ENCODE measurements around the gene DUSP6. TPM values are rescaled to one million over a fixed set of nuclear protein-coding genes. Genes with fewer than 3 reads are reported as not detected.
A peak's percentile ranks its signal among the peaks of the same experiment; 100 is the strongest.

DUSP6 gene
- total and polyA plus RNA-seq, 12 donors = 12.3 to 81.8 (median 39.9) TPM

GRCh38 chr12:89395712-89396111 is 43.4 kb upstream of the DUSP6 start:
- Histone ChIP-seq H3K4me1 (replicated peaks in 1 of 2) (peaks cover 0 to 8% of the 10 kb centered on the region in 2 donors), H3K27me3 (no peaks in the 10 kb centered on the region), H3K27ac (no peak overlapping the region), H3K9me3 (replicated peaks in 1 of 3) (no peaks in the 10 kb centered on the region), H3K4me3 (no peak overlapping the region), H3K36me3 (replicated peaks in 1 of 2) (no peaks in the 10 kb centered on the region)
- TF ChIP-seq CTCF (IDR thresholded peaks at IDR 0.05) (no peak), POLR2A (IDR thresholded peaks at IDR 0.05) (no peak)
- 91 to 97% (median 95%) methylated on average over 4 of the region's 4 CpGs for WGBS, 4 donors
- no peak for DNase-seq
- intact Hi-C loops (cut with DNase I) = no loop called here

GRCh38 chr12:89393551-89394121 is 41.3 kb upstream of the DUSP6 start:
- TF ChIP-seq CTCF (IDR thresholded peaks at IDR 0.05) = no peak
- Histone ChIP-seq H3K4me3 (no peak overlapping the region), H3K4me1 (replicated peaks in 1 of 2) (peaks cover 5 to 23% of the 10 kb centered on the region in 2 donors), H3K9me3 (replicated peaks in 1 of 3) (no peaks in the 10 kb centered on the region), H3K27ac (peak overlapping the region in 1 of 5 donors; percentile 4), H3K36me3 (replicated peaks in 1 of 2) (no peaks in the 10 kb centered on the region), H3K27me3 (no peaks in the 10 kb centered on the region)
- no peak for DNase-seq
- 31 to 58% (median 50%) methylated on average over 3 of the region's 3 CpGs for WGBS, 4 donors
- intact Hi-C loops (cut with DNase I) = no loop called here

- H3K4me1 ChIP-seq (replicated peaks in 1 of 2) = peaks cover 5 to 23% of the 10 kb centered on the region in 2 donors
- no peak for TF ChIP-seq POLR2A (IDR thresholded peaks at IDR 0.05)
These were observed 40.1 kb upstream of the DUSP6 start for GRCh38 chr12:89392391-89392790.

GRCh38 chr12:89391726-89392336 is 39.5 kb upstream of the DUSP6 start:
- no peaks in the 10 kb centered on the region for H3K36me3 ChIP-seq (replicated peaks in 1 of 2)
- DNase-seq = no peak
- no peaks in the 10 kb centered on the region for H3K9me3 ChIP-seq (replicated peaks in 1 of 3)
- H3K4me1 ChIP-seq (replicated peaks in 1 of 2) = peaks cover 5 to 23% of the 10 kb centered on the region in 2 donors
- no peaks in the 10 kb centered on the region for H3K27me3 ChIP-seq
- WGBS, 4 donors = 74 to 86% (median 81%) methylated on average over 6 of the region's 6 CpGs
- TF ChIP-seq POLR2A (IDR thresholded peaks at IDR 0.05) = no peak
- TF ChIP-seq CTCF (IDR thresholded peaks at IDR 0.05) = no peak
- intact Hi-C loops (cut with DNase I) = no loop called here
- H3K4me3 ChIP-seq = no peak overlapping the region
- H3K27ac ChIP-seq = no peak overlapping the region

More at GRCh38 chr12:89392391-89392790, 40.1 kb upstream of the DUSP6 start:
- intact Hi-C loops (cut with DNase I) = no loop called here
- no peaks in the 10 kb centered on the region for H3K27me3 ChIP-seq
- no peak overlapping the region for H3K27ac ChIP-seq
- H3K36me3 ChIP-seq (replicated peaks in 1 of 2) = no peaks in the 10 kb centered on the region
- DNase-seq = no peak
- WGBS, 4 donors = 86 to 92% (median 89%) methylated on average over 3 of the region's 3 CpGs
- H3K4me3 ChIP-seq = no peak overlapping the region
- no peaks in the 10 kb centered on the region for H3K9me3 ChIP-seq (replicated peaks in 1 of 3)
